HFF-Myc (cell line): ENCODE measurements around the gene HTT.

ENCODE experiments used
- DNase-seq: peaks from one replicate; pipeline ENCODE4 v3.0.0-alpha.2; 2011; ENCODE audit warnings: low read depth; ENCODE audit errors: extremely low read depth
- H3K4me3 ChIP-seq: replicated peaks from 2 replicates; pipeline ENCODE4 v1.5.1; 2011; ENCODE audit warnings: low read depth, mild to moderate bottlenecking, control low read depth, low read length
- CTCF ChIP-seq: IDR thresholded peaks from 2 replicates; pipeline ENCODE4 v1.5.1; 2012; ENCODE audit warnings: mild to moderate bottlenecking, low read depth, low read length, control low read depth; ENCODE audit errors: missing control alignments

Gene HTT

GRCh38 chr4:3205995-3206394 is 131.5 kb downstream of the HTT start:
- no peak for TF ChIP-seq CTCF
- H3K4me3 ChIP-seq: no peak overlapping the region
- DNase-seq: no peak

- no peak for DNase-seq
- TF ChIP-seq CTCF: no peak
- no peak overlapping the region for H3K4me3 ChIP-seq
Measured at GRCh38 chr4:3206439-3207100, 132.1 kb downstream of the HTT start.

- DNase-seq: no peak
- TF ChIP-seq CTCF: no peak
- no peak overlapping the region for H3K4me3 ChIP-seq
Measured at GRCh38 chr4:3207531-3208037, 133.1 kb downstream of the HTT start.

- no peak for TF ChIP-seq CTCF
- DNase-seq: no peak
- H3K4me3 ChIP-seq: no peak overlapping the region
Measured at GRCh38 chr4:3208826-3209225, 134.3 kb downstream of the HTT start.

DNA sequence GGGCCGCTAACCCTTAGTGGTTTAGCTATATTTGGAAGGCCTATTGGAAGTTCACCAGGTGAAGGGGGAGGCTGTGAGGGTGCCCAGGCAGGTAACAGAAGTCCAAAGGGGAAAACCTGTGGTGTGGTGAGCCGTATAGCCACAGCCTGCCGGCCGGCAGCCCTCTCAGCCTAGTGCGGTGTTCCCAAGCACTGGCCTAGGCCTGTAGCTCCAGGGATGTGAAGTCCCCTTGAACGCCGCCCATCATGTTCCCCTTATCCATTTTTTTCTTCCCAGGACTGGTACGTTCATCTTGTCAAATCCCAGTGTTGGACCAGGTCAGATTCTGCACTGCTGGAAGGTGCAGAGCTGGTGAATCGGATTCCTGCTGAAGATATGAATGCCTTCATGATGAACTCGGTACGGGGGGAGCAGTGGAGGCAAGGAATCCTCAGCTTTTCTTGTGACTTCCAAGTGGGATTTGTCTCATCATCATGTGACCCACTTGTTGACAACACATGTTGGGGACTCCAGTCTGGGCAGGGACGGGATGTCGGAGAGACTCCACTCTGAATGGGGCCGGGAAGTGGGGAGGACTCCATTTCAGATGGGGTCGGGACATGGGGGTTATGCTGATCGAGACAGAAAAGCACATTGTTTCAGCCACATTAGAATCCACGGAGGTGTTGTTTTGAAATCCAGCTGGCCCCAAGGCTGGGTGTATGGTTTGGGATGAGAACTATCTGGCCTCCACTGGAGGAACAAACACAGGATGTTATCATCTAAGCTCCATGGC is 135.3 kb downstream of the HTT start:
- TF ChIP-seq CTCF: no peak
- no peak overlapping the region for H3K4me3 ChIP-seq

GRCh38 chr4:3210467-3210866 is 136.0 kb downstream of the HTT start:
- TF ChIP-seq CTCF: no peak
- no peak overlapping the region for H3K4me3 ChIP-seq
- no peak for DNase-seq

More for the DNA sequence above, 135.3 kb downstream of the HTT start:
- no peak for DNase-seq
